Body of pancreas (tissue), 4 donors: ENCODE data around the gene MAMSTR.

ENCODE experiments used
- CTCF ChIP-seq, 7 experiments: fragments of 450-650 bp in 4 of 7; fragments of 200-600 bp in 3 of 7; sonication (generic) in 3 of 7; IDR thresholded peaks; one replicate each; pipeline ENCODE4 v1.5.1; 2016 to 2019; ENCODE audit warnings: antibody characterized with exemption in 7 of 7
- POLR2A ChIP-seq, 3 donors: fragments of 450-650 bp; IDR thresholded peaks; one replicate each; pipeline ENCODE4 v1.6.1; 2016; ENCODE audit warnings: antibody characterized with exemption in 3 of 3, mild to moderate bottlenecking in 2 of 3

GRCh38 chr19:48760504-48761205 is 41.1 kb upstream of the MAMSTR start:
- TF ChIP-seq CTCF (IDR thresholded peaks at IDR 0.05) (no peak), POLR2A (IDR thresholded peaks at IDR 0.05) (no peak)
